HepG2 (cell line): ENCODE data around the gene RBBP8NL. TPM values are rescaled to one million over a fixed set of nuclear protein-coding genes. Genes with fewer than 3 reads are reported as not detected.

Source experiments
- BRCA1 ChIP-seq: sonication (generic); formaldehyde crosslinking; IDR thresholded peaks from 2 replicates; pipeline ENCODE4 v1.4.0; 2020; ENCODE audit warnings: missing genetic modification reagents
- CREB1 ChIP-seq, 2 experiments: fragments of 450-650 bp in 1 of 2; IDR thresholded peaks; 2 replicates each; pipeline ENCODE4 v1.6.1; 2016 to 2017; ENCODE audit warnings: control low read depth in 1 of 2, mild to moderate bottlenecking in 1 of 2, missing compliant biosample characterization in 1 of 2, missing genetic modification characterization in 1 of 2
- EED ChIP-seq: sonication (generic); formaldehyde crosslinking; IDR thresholded peaks from 2 replicates; pipeline ENCODE4 v1.5.0; 2020; ENCODE audit warnings: mild to moderate bottlenecking, missing genetic modification reagents
- KDM1A ChIP-seq: IDR thresholded peaks from 2 replicates; pipeline ENCODE4 v1.6.1; 2016; ENCODE audit warnings: missing compliant biosample characterization
- MTA1 ChIP-seq: sonication (generic); formaldehyde crosslinking; IDR thresholded peaks from 2 replicates; pipeline ENCODE4 v1.4.0; 2020; ENCODE audit warnings: missing genetic modification reagents, mild to moderate bottlenecking, borderline replicate concordance
- SAP130 ChIP-seq: IDR thresholded peaks from 2 replicates; pipeline ENCODE4 v1.6.1; 2016; ENCODE audit warnings: low read depth
- TBL1XR1 ChIP-seq: fragments of 150-350 bp; IDR thresholded peaks from 2 replicates; pipeline ENCODE4 v1.6.1; 2014; ENCODE audit warnings: borderline replicate concordance, low read length; ENCODE audit not compliant: partially characterized antibody
- ZNF260 ChIP-seq: sonication (generic); formaldehyde crosslinking; IDR thresholded peaks from 2 replicates; pipeline ENCODE4 v1.4.0; 2020; ENCODE audit warnings: missing genetic modification reagents, low read depth, mild to moderate bottlenecking, borderline replicate concordance
- ZNF296 ChIP-seq: sonication (generic); formaldehyde crosslinking; conservative IDR thresholded peaks from 2 replicates; pipeline ENCODE4 v1.5.0; 2020; ENCODE audit warnings: mild to moderate bottlenecking, missing genetic modification reagents
- ZNF616 ChIP-seq: sonication (generic); formaldehyde crosslinking; IDR thresholded peaks from 2 replicates; pipeline ENCODE4 v1.5.0; 2020; ENCODE audit warnings: low read depth, mild to moderate bottlenecking, missing genetic modification reagents
- ZNF629 ChIP-seq: sonication (generic); formaldehyde crosslinking; conservative IDR thresholded peaks from 2 replicates; pipeline ENCODE4 v1.5.0; 2020; ENCODE audit warnings: missing genetic modification reagents
- polyA plus RNA-seq, 8 experiments: library from polyadenylated mRNA; depleted of rRNA in 3 of 8; stranded (reverse) in 7 of 8; unstranded in 1 of 8; fragments of >200 nt; fragmentation: Illumina TruSeq in 4 of 8; extraction: Trizol in 4 of 8; gene quantifications; 2 replicates each; pipeline versions ENCODE4 v1.2.1 to v1.2.3, GENCODE V29; 2011 to 2016; ENCODE audit warnings: low read depth in 4 of 8, missing spikeins in 1 of 8, mixed read lengths in 1 of 8; ENCODE audit not compliant: insufficient read depth in 1 of 8
- total RNA-seq, 5 experiments: library from RNA; depleted of rRNA; stranded (reverse); fragments of >200 nt; fragmentation: Illumina TruSeq; extraction: Trizol; gene quantifications; 2 replicates each; pipeline ENCODE4 v1.2.3, GENCODE V29; 2016; ENCODE audit warnings: low read depth in 1 of 5
- TF ChIP-seq, protein P1 (sequence below): sonication (generic); formaldehyde crosslinking; IDR thresholded peaks from 2 replicates; pipeline ENCODE4 v1.4.0; 2020; ENCODE audit warnings: missing genetic modification reagents
- TF ChIP-seq, protein P2 (sequence below): sonication (generic); formaldehyde crosslinking; IDR thresholded peaks from 2 replicates; pipeline ENCODE4 v1.4.0; 2020; ENCODE audit warnings: missing genetic modification reagents
- TF ChIP-seq, protein P3 (sequence below): sonication (generic); formaldehyde crosslinking; IDR thresholded peaks from 2 replicates; pipeline ENCODE4 v1.5.0; 2020; ENCODE audit warnings: mild to moderate bottlenecking, missing genetic modification reagents, borderline replicate concordance
- TF ChIP-seq, protein P4 (sequence below): IDR thresholded peaks from 2 replicates; pipeline ENCODE4 v1.6.1; 2016; ENCODE audit warnings: missing compliant biosample characterization, missing genetic modification reagents, borderline replicate concordance
- TF ChIP-seq, protein P5 (sequence below): sonication (generic); formaldehyde crosslinking; IDR thresholded peaks from 2 replicates; pipeline ENCODE4 v1.8.1; 2023; ENCODE audit warnings: mild to moderate bottlenecking, missing genetic modification reagents, borderline replicate concordance

The RBBP8NL gene
- total and polyA plus RNA-seq, 2 of the 13 experiments (the other 11 are each of a cell fraction or from before 2014, with no cell fraction given): 0.69 to 0.86 TPM

DNA sequence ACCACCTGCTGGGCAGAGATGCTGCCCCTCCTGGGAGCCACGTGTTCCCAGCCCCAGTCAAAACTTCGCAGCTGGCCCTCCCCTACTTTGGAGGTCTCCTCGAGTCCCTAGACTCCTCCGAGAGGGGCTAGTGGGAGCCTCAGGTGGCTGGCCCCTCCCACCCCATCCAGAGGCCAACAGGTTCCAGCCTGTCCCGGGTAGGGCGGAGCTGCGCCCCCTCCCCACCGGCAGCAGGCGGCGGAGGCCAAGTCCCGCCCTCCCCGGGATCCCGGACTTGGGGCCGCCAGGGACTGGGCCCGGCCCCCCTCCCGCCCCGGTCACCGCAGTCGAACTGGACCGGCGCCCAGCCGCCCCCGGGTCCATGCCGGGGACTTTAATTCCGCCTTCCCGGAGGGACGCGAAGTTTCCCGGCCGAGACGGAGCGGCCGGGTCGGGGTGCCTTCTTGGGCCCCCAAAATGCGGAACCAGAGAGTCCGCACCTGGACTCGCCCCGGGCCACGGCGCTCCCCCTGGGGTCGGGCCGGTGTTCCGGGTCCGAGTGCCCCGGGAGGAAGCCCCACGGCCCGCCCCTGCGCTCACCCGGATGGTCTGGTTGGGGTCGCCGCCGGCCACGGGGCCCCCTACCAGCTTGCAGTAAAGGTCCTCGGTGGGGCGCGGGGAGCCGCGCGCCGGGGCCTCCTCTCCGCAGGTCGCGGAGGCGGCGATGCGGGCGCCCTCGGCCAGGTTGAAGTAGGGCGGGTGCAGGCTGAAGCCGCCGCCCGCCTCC, 60.8 kb downstream of the RBBP8NL start (continued):
- TF ChIP-seq, protein P1, sequence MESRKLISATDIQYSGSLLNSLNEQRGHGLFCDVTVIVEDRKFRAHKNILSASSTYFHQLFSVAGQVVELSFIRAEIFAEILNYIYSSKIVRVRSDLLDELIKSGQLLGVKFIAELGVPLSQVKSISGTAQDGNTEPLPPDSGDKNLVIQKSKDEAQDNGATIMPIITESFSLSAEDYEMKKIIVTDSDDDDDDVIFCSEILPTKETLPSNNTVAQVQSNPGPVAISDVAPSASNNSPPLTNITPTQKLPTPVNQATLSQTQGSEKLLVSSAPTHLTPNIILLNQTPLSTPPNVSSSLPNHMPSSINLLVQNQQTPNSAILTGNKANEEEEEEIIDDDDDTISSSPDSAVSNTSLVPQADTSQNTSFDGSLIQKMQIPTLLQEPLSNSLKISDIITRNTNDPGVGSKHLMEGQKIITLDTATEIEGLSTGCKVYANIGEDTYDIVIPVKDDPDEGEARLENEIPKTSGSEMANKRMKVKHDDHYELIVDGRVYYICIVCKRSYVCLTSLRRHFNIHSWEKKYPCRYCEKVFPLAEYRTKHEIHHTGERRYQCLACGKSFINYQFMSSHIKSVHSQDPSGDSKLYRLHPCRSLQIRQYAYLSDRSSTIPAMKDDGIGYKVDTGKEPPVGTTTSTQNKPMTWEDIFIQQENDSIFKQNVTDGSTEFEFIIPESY (CRISPR knock-in tag): no peak
- TF ChIP-seq BRCA1: no peak; the same call in 1 of the 2 replicates
- TF ChIP-seq, protein P2, sequence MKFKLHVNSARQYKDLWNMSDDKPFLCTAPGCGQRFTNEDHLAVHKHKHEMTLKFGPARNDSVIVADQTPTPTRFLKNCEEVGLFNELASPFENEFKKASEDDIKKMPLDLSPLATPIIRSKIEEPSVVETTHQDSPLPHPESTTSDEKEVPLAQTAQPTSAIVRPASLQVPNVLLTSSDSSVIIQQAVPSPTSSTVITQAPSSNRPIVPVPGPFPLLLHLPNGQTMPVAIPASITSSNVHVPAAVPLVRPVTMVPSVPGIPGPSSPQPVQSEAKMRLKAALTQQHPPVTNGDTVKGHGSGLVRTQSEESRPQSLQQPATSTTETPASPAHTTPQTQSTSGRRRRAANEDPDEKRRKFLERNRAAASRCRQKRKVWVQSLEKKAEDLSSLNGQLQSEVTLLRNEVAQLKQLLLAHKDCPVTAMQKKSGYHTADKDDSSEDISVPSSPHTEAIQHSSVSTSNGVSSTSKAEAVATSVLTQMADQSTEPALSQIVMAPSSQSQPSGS (CRISPR knock-in tag): no peak
- TF ChIP-seq ZNF616 (CRISPR knock-in tag): no peak
- TF ChIP-seq ZNF629 (CRISPR knock-in tag): no peak
- TF ChIP-seq, protein P3, sequence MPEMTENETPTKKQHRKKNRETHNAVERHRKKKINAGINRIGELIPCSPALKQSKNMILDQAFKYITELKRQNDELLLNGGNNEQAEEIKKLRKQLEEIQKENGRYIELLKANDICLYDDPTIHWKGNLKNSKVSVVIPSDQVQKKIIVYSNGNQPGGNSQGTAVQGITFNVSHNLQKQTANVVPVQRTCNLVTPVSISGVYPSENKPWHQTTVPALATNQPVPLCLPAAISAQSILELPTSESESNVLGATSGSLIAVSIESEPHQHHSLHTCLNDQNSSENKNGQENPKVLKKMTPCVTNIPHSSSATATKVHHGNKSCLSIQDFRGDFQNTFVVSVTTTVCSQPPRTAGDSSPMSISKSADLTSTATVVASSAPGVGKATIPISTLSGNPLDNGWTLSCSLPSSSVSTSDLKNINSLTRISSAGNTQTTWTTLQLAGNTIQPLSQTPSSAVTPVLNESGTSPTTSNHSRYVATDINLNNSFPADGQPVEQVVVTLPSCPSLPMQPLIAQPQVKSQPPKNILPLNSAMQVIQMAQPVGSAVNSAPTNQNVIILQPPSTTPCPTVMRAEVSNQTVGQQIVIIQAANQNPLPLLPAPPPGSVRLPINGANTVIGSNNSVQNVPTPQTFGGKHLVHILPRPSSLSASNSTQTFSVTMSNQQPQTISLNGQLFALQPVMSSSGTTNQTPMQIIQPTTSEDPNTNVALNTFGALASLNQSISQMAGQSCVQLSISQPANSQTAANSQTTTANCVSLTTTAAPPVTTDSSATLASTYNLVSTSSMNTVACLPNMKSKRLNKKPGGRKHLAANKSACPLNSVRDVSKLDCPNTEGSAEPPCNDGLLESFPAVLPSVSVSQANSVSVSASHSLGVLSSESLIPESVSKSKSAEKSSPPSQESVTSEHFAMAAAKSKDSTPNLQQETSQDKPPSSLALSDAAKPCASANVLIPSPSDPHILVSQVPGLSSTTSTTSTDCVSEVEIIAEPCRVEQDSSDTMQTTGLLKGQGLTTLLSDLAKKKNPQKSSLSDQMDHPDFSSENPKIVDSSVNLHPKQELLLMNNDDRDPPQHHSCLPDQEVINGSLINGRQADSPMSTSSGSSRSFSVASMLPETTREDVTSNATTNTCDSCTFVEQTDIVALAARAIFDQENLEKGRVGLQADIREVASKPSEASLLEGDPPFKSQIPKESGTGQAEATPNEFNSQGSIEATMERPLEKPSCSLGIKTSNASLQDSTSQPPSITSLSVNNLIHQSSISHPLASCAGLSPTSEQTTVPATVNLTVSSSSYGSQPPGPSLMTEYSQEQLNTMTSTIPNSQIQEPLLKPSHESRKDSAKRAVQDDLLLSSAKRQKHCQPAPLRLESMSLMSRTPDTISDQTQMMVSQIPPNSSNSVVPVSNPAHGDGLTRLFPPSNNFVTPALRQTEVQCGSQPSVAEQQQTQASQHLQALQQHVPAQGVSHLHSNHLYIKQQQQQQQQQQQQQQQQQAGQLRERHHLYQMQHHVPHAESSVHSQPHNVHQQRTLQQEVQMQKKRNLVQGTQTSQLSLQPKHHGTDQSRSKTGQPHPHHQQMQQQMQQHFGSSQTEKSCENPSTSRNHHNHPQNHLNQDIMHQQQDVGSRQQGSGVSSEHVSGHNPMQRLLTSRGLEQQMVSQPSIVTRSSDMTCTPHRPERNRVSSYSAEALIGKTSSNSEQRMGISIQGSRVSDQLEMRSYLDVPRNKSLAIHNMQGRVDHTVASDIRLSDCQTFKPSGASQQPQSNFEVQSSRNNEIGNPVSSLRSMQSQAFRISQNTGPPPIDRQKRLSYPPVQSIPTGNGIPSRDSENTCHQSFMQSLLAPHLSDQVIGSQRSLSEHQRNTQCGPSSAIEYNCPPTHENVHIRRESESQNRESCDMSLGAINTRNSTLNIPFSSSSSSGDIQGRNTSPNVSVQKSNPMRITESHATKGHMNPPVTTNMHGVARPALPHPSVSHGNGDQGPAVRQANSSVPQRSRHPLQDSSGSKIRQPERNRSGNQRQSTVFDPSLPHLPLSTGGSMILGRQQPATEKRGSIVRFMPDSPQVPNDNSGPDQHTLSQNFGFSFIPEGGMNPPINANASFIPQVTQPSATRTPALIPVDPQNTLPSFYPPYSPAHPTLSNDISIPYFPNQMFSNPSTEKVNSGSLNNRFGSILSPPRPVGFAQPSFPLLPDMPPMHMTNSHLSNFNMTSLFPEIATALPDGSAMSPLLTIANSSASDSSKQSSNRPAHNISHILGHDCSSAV: no peak
- no peak for TF ChIP-seq EED (CRISPR knock-in tag)
- no peak for TF ChIP-seq ZNF260 (CRISPR knock-in tag)
- TF ChIP-seq SAP130 (CRISPR knock-in tag): peak; percentile 81
- no peak for TF ChIP-seq CREB1 (IDR thresholded peaks at IDR 0.05)
- TF ChIP-seq CREB1 (CRISPR knock-in tag; IDR thresholded peaks at IDR 0.05): no peak
- TF ChIP-seq, protein P4, sequence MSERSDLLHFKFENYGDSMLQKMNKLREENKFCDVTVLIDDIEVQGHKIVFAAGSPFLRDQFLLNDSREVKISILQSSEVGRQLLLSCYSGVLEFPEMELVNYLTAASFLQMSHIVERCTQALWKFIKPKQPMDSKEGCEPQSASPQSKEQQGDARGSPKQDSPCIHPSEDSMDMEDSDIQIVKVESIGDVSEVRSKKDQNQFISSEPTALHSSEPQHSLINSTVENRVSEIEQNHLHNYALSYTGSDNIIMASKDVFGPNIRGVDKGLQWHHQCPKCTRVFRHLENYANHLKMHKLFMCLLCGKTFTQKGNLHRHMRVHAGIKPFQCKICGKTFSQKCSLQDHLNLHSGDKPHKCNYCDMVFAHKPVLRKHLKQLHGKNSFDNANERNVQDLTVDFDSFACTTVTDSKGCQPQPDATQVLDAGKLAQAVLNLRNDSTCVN (CRISPR knock-in tag): no peak
- no peak for TF ChIP-seq TBL1XR1
- TF ChIP-seq, protein P5, sequence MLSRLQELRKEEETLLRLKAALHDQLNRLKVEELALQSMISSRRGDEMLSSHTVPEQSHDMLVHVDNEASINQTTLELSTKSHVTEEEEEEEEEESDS (CRISPR knock-in tag): no peak
- no peak for TF ChIP-seq ZNF296 (CRISPR knock-in tag)
- TF ChIP-seq KDM1A (CRISPR knock-in tag): no peak
- peak; percentile 56; the same call in 1 of the 2 replicates for TF ChIP-seq MTA1
